Mesendoderm (in vitro differentiated cells): ENCODE measurements around the gene TSR1.

Experiments
- DNase-seq: peaks from one replicate; pipeline ENCODE4 v3.0.0; 2013
- H2AK5ac ChIP-seq: 2 replicates; pipeline ENCODE4 v1.6.1; 2013; ENCODE audit warnings: low read length, inconsistent platforms
- H2BK120ac ChIP-seq: 2 replicates; pipeline ENCODE4 v1.6.1; 2013; ENCODE audit warnings: low read depth, mild to moderate bottlenecking, low read length, moderate library complexity, mixed read lengths
- H2BK15ac ChIP-seq: replicated peaks from 2 replicates; pipeline ENCODE4 v1.6.1; 2013; ENCODE audit warnings: low read depth, mild to moderate bottlenecking, moderate library complexity
- H2BK5ac ChIP-seq: 2 replicates; pipeline ENCODE4 v1.6.1; 2013; ENCODE audit warnings: low read length, inconsistent platforms
- H3K18ac ChIP-seq: 2 replicates; pipeline ENCODE4 v1.6.1; 2013; ENCODE audit warnings: mild to moderate bottlenecking, low read length, mixed read lengths
- H3K23ac ChIP-seq: one replicate; pipeline ENCODE4 v1.6.1; 2013; ENCODE audit warnings: low read length
- H3K27ac ChIP-seq: 2 replicates; pipeline ENCODE4 v1.5.1; 2013; ENCODE audit warnings: low read depth, mild to moderate bottlenecking, inconsistent platforms, low read length, moderate library complexity
- H3K27me3 ChIP-seq: 2 replicates; pipeline ENCODE4 v1.6.1; 2013; ENCODE audit warnings: low read length, control low read depth, mild to moderate bottlenecking, inconsistent platforms; ENCODE audit not compliant: insufficient read depth, poor library complexity
- H3K36me3 ChIP-seq: 2 replicates; pipeline ENCODE4 v1.6.1; 2013; ENCODE audit warnings: low read length, inconsistent platforms; ENCODE audit not compliant: control insufficient read depth, insufficient read depth
- H3K4ac ChIP-seq: one replicate; pipeline ENCODE4 v1.6.1; 2013; ENCODE audit warnings: low read depth, mild to moderate bottlenecking, low read length, moderate library complexity
- H3K4me1 ChIP-seq: 2 replicates; pipeline ENCODE4 v1.6.1; 2013; ENCODE audit warnings: low read depth, low read length, inconsistent platforms; ENCODE audit not compliant: control insufficient read depth
- H3K4me2 ChIP-seq: 2 replicates; pipeline ENCODE4 v1.6.1; 2013; ENCODE audit warnings: low read length
- H3K4me3 ChIP-seq: 2 replicates; pipeline ENCODE4 v1.5.1; 2013; ENCODE audit warnings: mild to moderate bottlenecking, low read length
- H3K56ac ChIP-seq: one replicate; pipeline ENCODE4 v1.6.1; 2013; ENCODE audit warnings: low read length
- H3K79me1 ChIP-seq: 2 replicates; pipeline ENCODE4 v1.6.1; 2013; ENCODE audit warnings: low read length, inconsistent platforms
- H3K79me2 ChIP-seq: 2 replicates; pipeline ENCODE4 v1.6.1; 2013; ENCODE audit warnings: mild to moderate bottlenecking, low read length; ENCODE audit not compliant: control insufficient read depth, insufficient read depth
- H3K9ac ChIP-seq: 2 replicates; pipeline ENCODE4 v1.6.1; 2013; ENCODE audit warnings: low read length, inconsistent platforms
- H4K5ac ChIP-seq: one replicate; pipeline ENCODE4 v1.6.1; 2013; ENCODE audit warnings: low read length
- H4K8ac ChIP-seq: one replicate; pipeline ENCODE4 v1.6.1; 2013; ENCODE audit warnings: low read depth, mild to moderate bottlenecking, control low read depth, low read length, moderate library complexity
- WGBS: extraction: QIAGEN DNeasy Blood & Tissue Kit; methylation state at CpG from one replicate; pipeline ENCODE4 v1.1.7; 2013; ENCODE audit warnings: low lambda C conversion rate, missing lambda C conversion rate; ENCODE audit not compliant: insufficient coverage; ENCODE audit errors: extremely low coverage; 5-methylcytosine and 5-hydroxymethylcytosine counted together

Gene TSR1

GRCh38 chr17:2375406-2375805, 39.1 kb upstream of the TSR1 start:
- Histone ChIP-seq H2BK5ac (no peak overlapping the region), H3K27ac (no peak overlapping the region), H2BK120ac (no peak overlapping the region), H3K79me1 (no peaks in the 10 kb centered on the region), H3K4ac (no peak overlapping the region), H3K79me2 (no peaks in the 10 kb centered on the region), H3K23ac (no peak overlapping the region), H3K4me3 (no peak overlapping the region), H3K9ac (no peak overlapping the region), H2BK15ac (no peak overlapping the region), H3K56ac (no peak overlapping the region), H3K18ac (no peak overlapping the region), H3K27me3 (no peaks in the 10 kb centered on the region), H3K4me1 (no peaks in the 10 kb centered on the region), H4K5ac (no peak overlapping the region), H3K36me3 (no peaks in the 10 kb centered on the region), H4K8ac (no peak overlapping the region), H3K4me2 (no peak overlapping the region), H2AK5ac (no peak overlapping the region)
- WGBS, result no CpG with 5 or more reads among the region's 19 CpGs
- no peak for DNase-seq

- WGBS, result no CpG with 5 or more reads among the region's 11 CpGs
Observed at GRCh38 chr17:2374549-2375285, 38.5 kb upstream of the TSR1 start.

GRCh38 chr17:2373179-2373578, 36.9 kb upstream of the TSR1 start:
- no peak overlapping the region for H4K5ac ChIP-seq
- no peaks in the 10 kb centered on the region for H3K79me2 ChIP-seq
- no peaks in the 10 kb centered on the region for H3K79me1 ChIP-seq
- no peak overlapping the region for H3K18ac ChIP-seq
- H3K4me1 ChIP-seq, result no peaks in the 10 kb centered on the region
- H2BK5ac ChIP-seq, result no peak overlapping the region
- H3K4ac ChIP-seq, result no peak overlapping the region
- no peak overlapping the region for H3K56ac ChIP-seq
- H3K36me3 ChIP-seq, result no peaks in the 10 kb centered on the region
- H3K9ac ChIP-seq, result no peak overlapping the region
- WGBS, result no CpG with 5 or more reads among the region's 18 CpGs
- H2BK120ac ChIP-seq, result no peak overlapping the region
- H3K23ac ChIP-seq, result no peak overlapping the region
- no peak overlapping the region for H2AK5ac ChIP-seq
- DNase-seq, result no peak
- no peak overlapping the region for H4K8ac ChIP-seq
- no peak overlapping the region for H3K27ac ChIP-seq
- no peak overlapping the region for H2BK15ac ChIP-seq
- no peak overlapping the region for H3K4me3 ChIP-seq
- no peaks in the 10 kb centered on the region for H3K27me3 ChIP-seq
- no peak overlapping the region for H3K4me2 ChIP-seq

More at GRCh38 chr17:2374549-2375285, 38.5 kb upstream of the TSR1 start:
- Histone ChIP-seq H2BK5ac (no peak overlapping the region), H3K18ac (no peak overlapping the region), H3K36me3 (no peaks in the 10 kb centered on the region), H3K79me2 (no peaks in the 10 kb centered on the region), H3K4me2 (no peak overlapping the region), H3K27ac (no peak overlapping the region), H2BK120ac (no peak overlapping the region), H3K9ac (no peak overlapping the region), H3K4ac (no peak overlapping the region), H3K23ac (no peak overlapping the region), H4K8ac (no peak overlapping the region), H3K4me1 (no peaks in the 10 kb centered on the region), H3K4me3 (no peak overlapping the region), H3K56ac (no peak overlapping the region), H3K27me3 (no peaks in the 10 kb centered on the region), H3K79me1 (no peaks in the 10 kb centered on the region), H4K5ac (no peak overlapping the region), H2AK5ac (no peak overlapping the region), H2BK15ac (no peak overlapping the region)
- DNase-seq, result no peak

DNA sequence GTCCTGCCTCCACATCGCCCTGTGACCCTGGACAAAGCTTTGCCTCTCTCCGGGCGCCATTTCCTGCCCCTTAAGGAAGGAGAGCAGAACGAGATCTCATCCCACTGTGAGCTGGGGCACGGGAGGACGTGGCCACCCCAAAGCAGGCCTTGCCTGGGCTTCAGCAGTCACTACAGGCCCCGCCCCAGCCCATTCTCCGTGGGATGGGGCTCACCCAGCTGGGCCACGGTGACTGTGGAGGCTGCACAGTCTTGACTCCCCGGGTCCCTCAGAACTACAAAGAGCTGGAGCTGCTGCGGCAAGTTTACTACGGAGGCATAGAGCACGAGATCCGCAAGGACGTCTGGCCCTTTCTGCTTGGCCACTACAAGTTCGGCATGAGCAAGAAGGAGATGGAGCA, 36.4 kb upstream of the TSR1 start:
- Histone ChIP-seq H3K9ac (no peak overlapping the region), H3K4ac (no peak overlapping the region), H3K4me1 (no peaks in the 10 kb centered on the region), H3K27ac (no peak overlapping the region), H2BK120ac (no peak overlapping the region), H3K36me3 (no peaks in the 10 kb centered on the region), H3K18ac (no peak overlapping the region), H2BK15ac (no peak overlapping the region), H3K23ac (no peak overlapping the region), H3K4me2 (no peak overlapping the region), H4K8ac (no peak overlapping the region), H3K4me3 (no peak overlapping the region), H3K79me2 (no peaks in the 10 kb centered on the region), H3K27me3 (no peaks in the 10 kb centered on the region), H3K79me1 (no peaks in the 10 kb centered on the region), H3K56ac (no peak overlapping the region), H2AK5ac (no peak overlapping the region), H2BK5ac (no peak overlapping the region), H4K5ac (no peak overlapping the region)
- DNase-seq, result no peak
- WGBS, result no CpG with 5 or more reads among the region's 16 CpGs

- Histone ChIP-seq H3K4me3 (no peak overlapping the region), H2BK15ac (no peak overlapping the region), H3K4ac (no peak overlapping the region), H3K27me3 (no peaks in the 10 kb centered on the region), H3K56ac (no peak overlapping the region), H3K23ac (no peak overlapping the region), H3K36me3 (no peaks in the 10 kb centered on the region), H3K79me1 (no peaks in the 10 kb centered on the region), H4K8ac (no peak overlapping the region), H2AK5ac (no peak overlapping the region), H2BK120ac (no peak overlapping the region), H2BK5ac (no peak overlapping the region), H4K5ac (no peak overlapping the region), H3K4me1 (no peaks in the 10 kb centered on the region), H3K79me2 (no peaks in the 10 kb centered on the region), H3K9ac (no peak overlapping the region), H3K27ac (no peak overlapping the region), H3K18ac (no peak overlapping the region), H3K4me2 (no peak overlapping the region)
- no peak for DNase-seq
- WGBS, result no CpG with 5 or more reads among the region's 26 CpGs
Observed at GRCh38 chr17:2372180-2372579, 35.9 kb upstream of the TSR1 start.
